ENCODE results near the gene KRTAP1-4.
"Not testable (repeated sequence)": the region's sequence is repeated elsewhere in the genome, so short reads cannot be mapped to it uniquely, and the experiment has no call there.

Gene KRTAP1-4

GRCh38 chr17:41004397-41004796 is 25.6 kb downstream of the KRTAP1-4 start:
- DNase-seq (ENCODE audit: low read depth in 2 of 2) = no peak

- no peak for DNase-seq (ENCODE audit: low read depth in 2 of 2)
Measured at GRCh38 chr17:41003926-41004325, 26.1 kb downstream of the KRTAP1-4 start.

- no peak for DNase-seq (ENCODE audit: low read depth in 2 of 2)
Measured at GRCh38 chr17:41002814-41003213, 27.2 kb downstream of the KRTAP1-4 start.

- DNase-seq (ENCODE audit: low read depth in 2 of 2) = no peak
Measured at GRCh38 chr17:41001795-41002194, 28.2 kb downstream of the KRTAP1-4 start.

- DNase-seq (ENCODE audit: low read depth in 2 of 2) = not testable (repeated sequence)
Measured at GRCh38 chr17:40999563-40999962, 30.4 kb downstream of the KRTAP1-4 start, which contains the start of gene KRTAP3-2. KRTAP3-2 (minus strand) TSS chr17:40999906; CDS start chr17:40999853, 53 bp downstream.

GRCh38 chr17:40997361-40997760 is 32.6 kb downstream of the KRTAP1-4 start:
- DNase-seq (ENCODE audit: low read depth in 2 of 2) = no peak

- DNase-seq (ENCODE audit: low read depth in 2 of 2) = no peak
Measured at GRCh38 chr17:40996829-40997228, 33.2 kb downstream of the KRTAP1-4 start.

GRCh38 chr17:40995116-40995515 is 34.9 kb downstream of the KRTAP1-4 start:
- DNase-seq (ENCODE audit: low read depth in 2 of 2) = no peak

- DNase-seq (ENCODE audit: low read depth in 2 of 2) = no peak
Measured at GRCh38 chr17:40993839-40994238, 36.2 kb downstream of the KRTAP1-4 start, which contains the start of gene KRTAP3-3. KRTAP3-3 (minus strand) TSS chr17:40994164; CDS start chr17:40994097, 67 bp downstream.

GRCh38 chr17:40993084-40993483 is 36.9 kb downstream of the KRTAP1-4 start:
- no peak for DNase-seq (ENCODE audit: low read depth in 2 of 2)

GRCh38 chr17:40992666-40993065 is 37.3 kb downstream of the KRTAP1-4 start:
- no peak for DNase-seq (ENCODE audit: low read depth in 2 of 2)

- DNase-seq (ENCODE audit: low read depth in 2 of 2) = no peak
Measured at GRCh38 chr17:40986920-40987319, 43.1 kb downstream of the KRTAP1-4 start.

- no peak for DNase-seq (ENCODE audit: low read depth in 2 of 2)
Measured at GRCh38 chr17:40984226-40984625, 45.8 kb downstream of the KRTAP1-4 start, which contains the start of gene KRT40. KRT40 (minus strand) TSS chr17:40984326; CDS start chr17:40984273, 53 bp downstream.

GRCh38 chr17:40981115-40981514 is 48.9 kb downstream of the KRTAP1-4 start:
- DNase-seq (ENCODE audit: low read depth in 2 of 2) = no peak

- no peak for DNase-seq (ENCODE audit: low read depth in 2 of 2)
Measured at GRCh38 chr17:40980596-40980995, 49.4 kb downstream of the KRTAP1-4 start.

GRCh38 chr17:40980117-40980516 is 49.9 kb downstream of the KRTAP1-4 start:
- no peak for DNase-seq (ENCODE audit: low read depth in 2 of 2)
